H1 (cell line): Measurements from ENCODE around the gene CCL1. TPM values are rescaled to one million over a fixed set of nuclear protein-coding genes. Genes with fewer than 3 reads are reported as not detected.

Experiments
- CTCF ChIA-PET: fragments of 300-600 bp; sonication (Branson Sonifier 250); formaldehyde crosslinking; loops from one replicate; lab custom pipeline; 2021; ENCODE audit not compliant: partially characterized antibody; lab: Charles Lee
- POLR2A ChIA-PET: fragments of 300-600 bp; sonication (Branson Sonifier 250); formaldehyde crosslinking; loops from one replicate; lab custom pipeline; 2021; ENCODE audit warnings: inconsistent platforms; ENCODE audit not compliant: partially characterized antibody; lab: Charles Lee
- DNase-seq, 2 experiments: peaks; one replicate each; pipeline versions ENCODE4 v3.0.0 to v3.0.0-alpha.2; 2010 to 2022; ENCODE audit warnings: low spot score in 2 of 2, low read depth in 1 of 2, mixed read lengths in 1 of 2
- FAIRE-seq: peaks from 2 replicates; lab custom pipeline; 2011; peaks lifted over from hg19 to GRCh38; lab: Jason Lieb, UNC
- H2AFZ ChIP-seq: 2 replicates; pipeline ENCODE4 v1.8.1; 2012; ENCODE audit warnings: low read length, inconsistent platforms
- H2AK5ac ChIP-seq: 2 replicates; pipeline ENCODE4 v1.6.1; 2013; ENCODE audit warnings: low read depth, low read length
- H2BK120ac ChIP-seq: replicated peaks from 2 replicates; pipeline ENCODE3; 2013; ENCODE audit warnings: low read depth, low read length, inconsistent platforms
- H2BK12ac ChIP-seq: 2 replicates; pipeline ENCODE4 v1.6.1; 2013; ENCODE audit warnings: low read depth, low read length
- H2BK15ac ChIP-seq: 2 replicates; pipeline ENCODE4 v1.6.1; 2013; ENCODE audit warnings: low read length
- H2BK20ac ChIP-seq: 2 replicates; pipeline ENCODE4 v1.6.1; 2013; ENCODE audit warnings: low read length
- H2BK5ac ChIP-seq: 2 replicates; pipeline ENCODE4 v1.6.1; 2013; ENCODE audit warnings: low read depth, low read length
- H3K14ac ChIP-seq: 2 replicates; pipeline ENCODE4 v1.6.1; 2013; ENCODE audit warnings: inconsistent platforms; ENCODE audit not compliant: insufficient read length
- H3K18ac ChIP-seq: 2 replicates; pipeline ENCODE4 v1.6.1; 2013; ENCODE audit warnings: low read length; ENCODE audit errors: extremely low read depth
- H3K23ac ChIP-seq: 2 replicates; pipeline ENCODE4 v1.6.1; 2013; ENCODE audit warnings: inconsistent platforms; ENCODE audit not compliant: insufficient read length
- H3K23me2 ChIP-seq: 2 replicates; pipeline ENCODE4 v1.6.1; 2013; ENCODE audit warnings: low read depth, low read length
- H3K27ac ChIP-seq: 2 replicates; pipeline ENCODE4 v1.6.1; 2011; ENCODE audit warnings: low read depth, low read length, inconsistent platforms
- H3K27me3 ChIP-seq, 4 experiments: replicated peaks in 1 of 4; 1 replicate in 1 of 4; 2 replicates in 3 of 4; pipeline versions ENCODE4 v1.6.1 to v1.8.1; 2011 to 2013; ENCODE audit warnings: low read length in 3 of 4, mild to moderate bottlenecking in 3 of 4, inconsistent platforms in 2 of 4, mixed read lengths in 2 of 4, moderate library complexity in 1 of 4; ENCODE audit not compliant: control insufficient read depth in 3 of 4, insufficient read depth in 3 of 4; ENCODE audit errors: extremely low read depth in 1 of 4
- H3K36me3 ChIP-seq, 4 experiments: 2 replicates each; pipeline versions ENCODE4 v1.6.1 to v1.8.1; 2011 to 2013; ENCODE audit warnings: mild to moderate bottlenecking in 4 of 4, low read length in 3 of 4, moderate library complexity in 2 of 4, control low read depth in 1 of 4, inconsistent platforms in 1 of 4; ENCODE audit not compliant: insufficient read depth in 4 of 4, control insufficient read depth in 2 of 4
- H3K4ac ChIP-seq: replicated peaks from 2 replicates; pipeline ENCODE3; 2013; ENCODE audit warnings: low read length, low read depth, mixed read lengths, inconsistent platforms; ENCODE audit not compliant: insufficient read length
- H3K4me1 ChIP-seq, 4 experiments: replicated peaks in 1 of 4; 1 replicate in 1 of 4; 2 replicates in 3 of 4; pipeline versions ENCODE4 v1.6.1 to v1.8.1; 2011 to 2013; ENCODE audit warnings: low read length in 3 of 4, inconsistent platforms in 2 of 4, mixed read lengths in 1 of 4; ENCODE audit not compliant: insufficient read depth in 4 of 4, control insufficient read depth in 3 of 4
- H3K4me2 ChIP-seq, 2 experiments: 2 replicates each; pipeline versions ENCODE4 v1.6.1 to v1.8.1; 2011 to 2013; ENCODE audit warnings: low read depth in 2 of 2, low read length in 2 of 2, control low read depth in 1 of 2, inconsistent platforms in 1 of 2, mild to moderate bottlenecking in 1 of 2; ENCODE audit not compliant: insufficient read depth in 1 of 2
- H3K4me3 ChIP-seq, 4 experiments: fragments of 200-600, 300-600 bp in 1 of 4; sonication (generic), shearing (Covaris generic), sonication (Bioruptor Twin) in 1 of 4; 2 replicates each; pipeline versions ENCODE4 v1.5.1 to v1.8.1; 2011 to 2016; ENCODE audit warnings: low read length in 4 of 4, low read depth in 3 of 4, control low read depth in 2 of 4, inconsistent platforms in 2 of 4, mild to moderate bottlenecking in 2 of 4, mixed read lengths in 1 of 4, moderate library complexity in 1 of 4; ENCODE audit not compliant: insufficient read depth in 2 of 4; ENCODE audit errors: extremely low read depth in 1 of 4
- H3K56ac ChIP-seq: replicated peaks from 2 replicates; pipeline ENCODE3; 2013; ENCODE audit warnings: low read depth, mild to moderate bottlenecking, mixed read lengths, low read length, inconsistent platforms; ENCODE audit not compliant: insufficient read length
- H3K79me1 ChIP-seq: 2 replicates; pipeline ENCODE4 v1.6.1; 2013; ENCODE audit warnings: low read depth, low read length, control low read depth
- H3K79me2 ChIP-seq, 2 experiments: 2 replicates each; pipeline versions ENCODE4 v1.6.1 to v1.8.1; 2012 to 2013; ENCODE audit warnings: low read length in 2 of 2, mild to moderate bottlenecking in 2 of 2, inconsistent platforms in 1 of 2; ENCODE audit not compliant: insufficient read depth in 2 of 2, control insufficient read depth in 1 of 2
- H3K9ac ChIP-seq, 4 experiments: replicated peaks in 1 of 4; 1 replicate in 1 of 4; 2 replicates in 3 of 4; pipeline versions ENCODE4 v1.6.1 to v1.8.1; 2011 to 2013; ENCODE audit warnings: low read depth in 3 of 4, low read length in 3 of 4, control low read depth in 2 of 4, mild to moderate bottlenecking in 2 of 4, moderate library complexity in 2 of 4, inconsistent platforms in 1 of 4; ENCODE audit errors: extremely low read depth in 1 of 4
- H3K9me3 ChIP-seq, 2 experiments: 2 replicates each; pipeline versions ENCODE4 v1.6.1 to v1.8.1; 2012 to 2013; ENCODE audit warnings: mild to moderate bottlenecking in 2 of 2, moderate library complexity in 2 of 2, control low read depth in 1 of 2, inconsistent platforms in 1 of 2, low read depth in 1 of 2, low read length in 1 of 2, mixed read lengths in 1 of 2; ENCODE audit not compliant: insufficient read depth in 2 of 2
- H4K20me1 ChIP-seq, 2 experiments: replicated peaks in 1 of 2; 2 replicates each; pipeline versions ENCODE3 to v1.8.1; 2011 to 2013; ENCODE audit warnings: inconsistent platforms in 2 of 2, low read length in 2 of 2, mild to moderate bottlenecking in 1 of 2; ENCODE audit not compliant: insufficient read depth in 2 of 2, control insufficient read depth in 1 of 2
- H4K5ac ChIP-seq: 2 replicates; pipeline ENCODE4 v1.6.1; 2013; ENCODE audit warnings: low read length, low read depth, mixed read lengths, inconsistent platforms; ENCODE audit not compliant: insufficient read length
- H4K8ac ChIP-seq: 2 replicates; pipeline ENCODE4 v1.8.0; 2013; ENCODE audit warnings: mild to moderate bottlenecking, moderate library complexity, low read length, inconsistent platforms; ENCODE audit not compliant: insufficient read depth; ENCODE audit errors: extremely low read depth
- H4K91ac ChIP-seq: replicated peaks from 2 replicates; pipeline ENCODE3; 2013; ENCODE audit warnings: low read length, mixed read lengths, inconsistent platforms; ENCODE audit not compliant: insufficient read length
- SIN3A ChIP-seq, 2 experiments: IDR thresholded peaks in 1 of 2; conservative IDR thresholded peaks in 1 of 2; 2 replicates each; pipeline ENCODE4 v1.6.1; 2011 to 2012; ENCODE audit warnings: low read length in 2 of 2, improper control_type of control experiment in 1 of 2, low read depth in 1 of 2, mild to moderate bottlenecking in 1 of 2
- SP4 ChIP-seq: IDR thresholded peaks from 2 replicates; pipeline ENCODE4 v1.6.1; 2012; ENCODE audit warnings: low read length, inconsistent platforms
- WGBS, 2 experiments: shearing (Covaris generic) in 1 of 2; methylation state at CpG; one replicate each; pipeline versions ENCODE4 v1.1.6 to v1.1.7; 2013 to 2015; ENCODE audit warnings: low lambda C conversion rate in 2 of 2, mixed read lengths in 2 of 2, inconsistent platforms in 1 of 2, low coverage in 1 of 2, missing lambda C conversion rate in 1 of 2; ENCODE audit not compliant: insufficient replicate concordance in 2 of 2, insufficient coverage in 1 of 2, insufficient read length in 1 of 2; ENCODE audit errors: extremely low coverage in 1 of 2, missing lambda C conversion rate in 1 of 2; 5-methylcytosine and 5-hydroxymethylcytosine counted together
- polyA plus RNA-seq, 7 experiments: library from polyadenylated mRNA; depleted of rRNA in 3 of 7; stranded (reverse) in 5 of 7; unstranded in 2 of 7; fragments of >200 nt in 5 of 7; fragments of 200-250 nt in 2 of 7; gene quantifications; 1 replicate in 5 of 7; 2 replicates in 1 of 7; 4 replicates in 1 of 7; pipeline versions ENCODE4 v1.2.1 to v1.2.3, GENCODE V29; 2011 to 2013; ENCODE audit warnings: missing spikeins in 2 of 7, mixed read lengths in 2 of 7
- total RNA-seq: library from RNA; stranded (reverse); fragmentation: NEBNext Ultra II Directional; extraction: Animal tissue kit (Norgen Biotek cat#: 25700); gene quantifications from 2 replicates; pipeline ENCODE4 v1.2.1, GENCODE V29; 2021

Gene CCL1
- total and polyA plus RNA-seq, 2 of the 8 experiments (the other 6 are each of a cell fraction or from before 2014, with no cell fraction given) = not detected

DNA sequence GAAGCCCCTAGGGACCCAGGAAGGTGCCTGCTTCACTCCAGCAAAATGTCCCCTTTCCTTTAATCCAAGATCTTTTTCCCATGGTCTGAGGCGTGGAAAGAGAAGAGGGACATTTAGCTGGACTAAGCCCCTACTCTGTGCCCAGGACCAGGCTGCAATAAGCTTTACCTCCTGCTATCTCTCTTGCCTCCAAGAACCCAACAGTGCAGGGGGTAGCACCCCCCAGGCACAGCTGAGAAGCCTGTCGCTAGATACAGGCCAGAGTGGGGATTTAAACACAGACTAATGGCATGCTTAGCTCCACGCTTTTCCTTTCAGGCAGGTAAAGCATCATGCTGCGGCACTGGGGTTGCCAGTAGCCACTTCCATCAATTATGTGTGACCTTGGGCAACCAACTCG lies 24.5 kb upstream of the CCL1 start:
- FAIRE-seq (no peak), DNase-seq (no peak)
- Histone ChIP-seq H2AK5ac (no peak overlapping the region), H3K4me3 (no peak overlapping the region), H3K23me2 (no peaks in the 10 kb centered on the region), H3K27ac (no peak overlapping the region), H3K27me3 (no peaks in the 10 kb centered on the region; a peak in 1 of 7 replicates), H3K23ac (no peak overlapping the region), H2AFZ (no peak overlapping the region; the same call in 1 of the 2 replicates), H3K56ac (no peak overlapping the region), H4K91ac (no peak overlapping the region), H4K20me1 (no peaks in the 10 kb centered on the region), H3K36me3 (no peaks in the 10 kb centered on the region), H3K18ac (no peak overlapping the region), H3K79me2 (no peaks in the 10 kb centered on the region), H3K14ac (no peak overlapping the region), H2BK20ac (no peak overlapping the region), H3K9me3 (no peaks in the 10 kb centered on the region), H2BK120ac (no peak overlapping the region), H3K4me2 (no peak overlapping the region), H2BK15ac (no peak overlapping the region), H3K4ac (no peak overlapping the region), H3K9ac (no peak overlapping the region), H4K8ac (no peak overlapping the region), H3K4me1 (no peaks in the 10 kb centered on the region), H2BK12ac (no peak overlapping the region), H3K79me1 (no peaks in the 10 kb centered on the region), H2BK5ac (no peak overlapping the region), H4K5ac (no peak overlapping the region)
- POLR2A ChIA-PET = no interaction called here
- no peak for TF ChIP-seq SIN3A (conservative IDR thresholded peaks at IDR 0.05 in 1 of 2, IDR thresholded peaks at IDR 0.05 in 1 of 2; ENCODE audit: low read depth in 1 of 2, low read length in 2 of 2)
- TF ChIP-seq SP4 = no peak
- WGBS, 2 experiments = 73% methylated on average over 5 of the region's 5 CpGs; no CpG with 5 or more reads in 1 of the 2 experiments
- CTCF ChIA-PET = interaction anchor here (0.6 to 4.3 kb wide), 8 partner anchors 9 to 224 kb away, joined by 3 to 30 read pairs (median 4); partner anchors contain the start of genes CCL1 and CCL13
